GM21528 (cell line): Measurements from ENCODE around the gene PROSER2.

Source experiments
- ATAC-seq: cut with Tn5 transposase; IDR thresholded peaks from one replicate; pipeline ENCODE4 v1.9.1; 2021; ENCODE audit warnings: mild to moderate bottlenecking, moderate library complexity; ENCODE audit not compliant: unreplicated experiment, low FRiP score

PROSER2 gene

DNA sequence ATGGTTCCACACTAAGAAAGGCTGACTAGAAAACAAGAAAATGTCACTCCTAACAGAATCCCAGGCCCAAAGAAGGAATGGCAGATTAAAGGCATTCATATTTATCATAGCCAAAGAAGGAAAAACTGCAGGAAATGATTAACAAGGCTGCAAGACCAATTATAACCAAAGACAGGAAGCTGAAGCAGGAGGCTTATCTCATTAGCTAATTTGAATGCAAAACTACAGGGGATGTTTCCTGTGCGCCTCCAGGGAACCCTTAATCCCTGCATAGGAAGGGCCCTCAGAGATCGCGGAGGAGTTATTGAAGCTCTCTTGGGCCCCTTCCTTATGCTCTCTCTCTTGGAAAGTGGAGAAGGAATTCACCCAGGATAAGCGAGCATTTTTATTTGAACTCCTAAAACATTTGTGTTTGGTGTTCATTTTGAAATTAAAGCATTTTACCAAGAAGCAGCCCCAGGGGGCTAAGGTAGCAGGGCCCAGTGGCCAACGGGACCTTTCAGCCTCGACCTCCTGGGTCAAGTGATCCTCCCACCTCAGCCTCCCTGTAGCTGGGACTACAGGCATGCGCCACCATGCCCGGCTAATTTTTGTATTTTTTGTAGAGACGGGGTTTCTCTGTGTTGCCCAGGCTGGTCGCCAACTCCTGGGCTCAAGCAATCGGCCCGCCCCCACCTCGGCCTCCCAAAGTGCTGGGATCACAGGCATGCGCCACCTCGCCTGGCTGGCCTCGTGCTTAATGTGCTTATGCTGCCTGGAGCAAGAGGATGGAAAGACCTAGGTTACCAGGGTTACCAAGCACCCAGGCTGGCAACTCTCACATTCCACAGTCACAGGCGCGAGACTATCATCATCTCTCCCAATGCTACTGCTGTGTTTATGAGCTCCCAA, 24.1 kb upstream of the PROSER2 start:
- no peak for ATAC-seq

DNA sequence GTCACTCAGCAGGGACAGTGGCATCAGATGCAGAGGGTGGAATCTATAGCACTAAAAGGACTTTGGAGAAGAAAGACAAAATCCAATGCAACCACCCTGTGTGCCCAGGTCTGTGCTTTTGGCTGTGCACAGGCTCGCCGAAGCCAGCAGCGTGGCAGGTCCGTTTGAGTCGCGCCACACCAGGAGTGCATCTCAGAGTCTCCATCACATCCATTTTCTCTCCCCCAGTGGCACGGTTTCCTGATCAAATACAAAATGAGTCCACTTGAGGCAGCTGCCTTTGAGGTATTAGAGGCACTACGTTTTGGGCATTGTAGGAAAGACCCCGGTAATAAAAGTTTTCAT, 23.4 kb upstream of the PROSER2 start:
- no peak for ATAC-seq

DNA sequence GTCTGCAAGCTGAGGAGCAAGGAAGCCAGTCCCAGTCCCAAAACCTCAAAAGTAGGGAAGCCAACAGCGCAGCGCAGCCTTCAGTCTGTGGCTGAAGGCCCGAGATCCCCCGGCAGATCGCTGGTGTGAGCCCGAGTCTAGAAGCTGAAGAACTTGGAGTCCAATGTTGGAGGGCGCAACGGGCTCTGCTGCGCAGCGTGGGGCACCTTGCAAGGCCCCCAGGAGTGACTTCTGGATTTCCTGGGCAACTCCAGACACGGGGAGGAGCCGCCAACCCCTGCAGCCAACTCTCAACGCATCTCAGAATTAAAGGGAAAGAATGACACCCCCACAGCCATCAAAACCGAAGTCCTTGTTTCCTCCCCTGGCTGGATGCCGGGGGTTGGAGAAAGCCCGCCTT, 18.8 kb upstream of the PROSER2 start:
- ATAC-seq = no peak

DNA sequence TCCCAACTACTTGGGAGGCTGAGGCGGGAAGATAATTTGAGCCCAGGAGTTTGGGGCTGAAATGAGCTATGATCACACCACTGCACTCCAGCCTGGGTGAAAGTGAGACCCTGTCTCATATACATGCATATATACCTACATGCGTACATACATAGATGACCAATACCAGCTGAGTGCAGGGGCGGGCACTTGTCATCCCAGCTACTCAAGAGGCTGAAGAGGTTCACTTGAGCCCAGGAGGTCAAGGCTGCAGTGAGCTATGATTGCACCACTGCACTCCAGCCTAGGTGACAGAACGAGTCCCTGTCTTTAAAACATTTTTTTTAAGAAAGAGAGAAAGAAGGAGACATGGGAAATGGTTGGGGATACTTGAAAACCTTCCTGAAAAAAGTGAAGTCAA, 17.4 kb upstream of the PROSER2 start:
- no peak for ATAC-seq

DNA sequence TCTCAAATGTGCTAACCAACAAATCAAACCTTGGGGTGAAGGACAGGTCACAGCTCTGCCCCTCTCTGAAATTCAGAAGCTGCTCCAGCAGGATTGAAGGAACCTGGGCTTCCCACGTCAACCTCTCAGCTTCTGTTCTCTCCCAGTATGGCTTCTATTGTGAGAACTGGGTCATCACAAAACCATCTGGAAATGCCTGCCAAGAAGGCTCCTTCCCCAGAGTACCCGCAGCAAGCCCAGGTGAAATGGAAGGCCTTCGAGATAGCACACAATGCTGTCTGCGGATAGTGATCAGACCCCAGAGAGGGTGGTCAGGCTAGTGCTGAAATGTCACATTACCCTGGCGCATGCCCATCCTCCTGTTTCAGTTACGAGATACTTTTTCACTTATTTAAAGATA, 16.4 kb upstream of the PROSER2 start:
- no peak for ATAC-seq

DNA sequence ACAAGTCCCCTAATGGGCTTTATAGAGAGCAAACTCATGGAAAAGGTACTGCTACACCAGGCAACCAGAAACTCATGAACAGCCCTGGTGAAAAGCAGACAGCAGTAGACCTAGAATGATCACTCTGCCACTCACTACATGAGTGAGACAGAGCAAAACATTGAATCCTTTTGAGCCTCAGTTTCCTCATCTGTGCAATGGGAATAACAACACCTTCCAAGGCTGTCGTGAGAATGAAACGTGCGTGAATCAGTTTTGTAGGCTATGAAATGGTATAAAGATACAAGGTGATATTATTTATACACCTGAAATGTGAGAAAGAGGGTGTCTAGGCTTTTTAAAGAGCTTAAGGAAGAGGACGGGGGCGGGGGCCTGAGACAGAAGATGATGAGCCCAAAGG, 14.3 kb upstream of the PROSER2 start:
- ATAC-seq = no peak

DNA sequence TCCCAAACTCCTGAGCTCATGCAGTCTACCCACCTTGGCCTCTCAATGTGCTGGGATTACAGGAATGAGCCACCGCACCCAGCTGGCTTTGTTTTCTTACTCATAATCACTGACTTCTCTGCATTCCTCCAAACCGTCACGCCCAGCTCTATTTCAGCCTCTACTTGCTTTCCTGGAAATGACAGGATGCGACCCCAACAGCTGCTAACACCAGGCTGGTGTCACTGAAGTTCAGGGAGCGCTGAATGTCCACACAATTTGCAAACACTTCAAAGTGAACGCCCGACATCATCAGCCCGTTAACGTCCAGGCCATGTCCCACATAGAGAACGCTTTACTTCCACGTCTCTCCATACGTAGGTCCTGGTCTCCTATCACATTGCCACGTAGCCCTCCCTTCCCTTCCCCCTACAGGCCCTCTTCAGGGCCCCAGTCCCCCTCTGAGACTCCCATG, 12.8 kb upstream of the PROSER2 start:
- no peak for ATAC-seq

DNA sequence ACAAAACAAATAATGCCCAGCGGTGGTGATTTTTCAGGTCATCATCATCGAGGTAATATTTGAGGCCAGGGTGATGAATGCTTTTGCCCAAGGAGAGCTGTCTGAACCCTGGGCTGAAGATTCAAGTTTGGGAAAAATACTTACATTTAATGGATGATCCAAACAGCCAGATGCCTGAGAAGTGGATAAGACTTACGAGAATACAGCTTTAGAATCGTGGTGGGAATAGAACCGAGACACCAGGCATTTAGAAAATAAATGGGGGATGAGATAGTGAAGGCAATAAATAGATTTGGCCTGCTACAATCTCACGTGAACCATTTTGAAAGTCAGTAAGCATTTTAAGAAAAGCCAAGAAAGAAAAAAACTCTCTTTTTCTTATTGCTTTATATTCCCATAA, 12.2 kb upstream of the PROSER2 start:
- no peak for ATAC-seq

DNA sequence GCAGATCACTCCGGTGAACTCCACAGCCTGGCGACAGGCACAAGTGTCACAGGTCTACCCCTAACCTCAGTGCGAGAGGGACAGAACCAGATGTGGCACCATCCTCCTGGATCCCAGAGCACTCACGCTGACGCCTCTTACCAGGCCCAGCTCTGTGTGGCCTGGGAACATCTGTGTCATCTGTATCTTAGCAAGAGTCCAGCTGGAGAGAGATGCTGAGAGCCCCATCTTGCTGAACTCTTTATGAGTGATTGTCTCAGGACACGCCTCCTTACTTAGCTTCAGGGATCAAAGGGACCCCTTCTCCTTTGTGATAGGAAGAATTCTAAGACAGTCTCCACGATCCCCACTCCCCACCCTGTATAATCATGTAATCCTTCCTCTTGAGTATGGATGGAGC, 10.0 kb upstream of the PROSER2 start:
- ATAC-seq = no peak

DNA sequence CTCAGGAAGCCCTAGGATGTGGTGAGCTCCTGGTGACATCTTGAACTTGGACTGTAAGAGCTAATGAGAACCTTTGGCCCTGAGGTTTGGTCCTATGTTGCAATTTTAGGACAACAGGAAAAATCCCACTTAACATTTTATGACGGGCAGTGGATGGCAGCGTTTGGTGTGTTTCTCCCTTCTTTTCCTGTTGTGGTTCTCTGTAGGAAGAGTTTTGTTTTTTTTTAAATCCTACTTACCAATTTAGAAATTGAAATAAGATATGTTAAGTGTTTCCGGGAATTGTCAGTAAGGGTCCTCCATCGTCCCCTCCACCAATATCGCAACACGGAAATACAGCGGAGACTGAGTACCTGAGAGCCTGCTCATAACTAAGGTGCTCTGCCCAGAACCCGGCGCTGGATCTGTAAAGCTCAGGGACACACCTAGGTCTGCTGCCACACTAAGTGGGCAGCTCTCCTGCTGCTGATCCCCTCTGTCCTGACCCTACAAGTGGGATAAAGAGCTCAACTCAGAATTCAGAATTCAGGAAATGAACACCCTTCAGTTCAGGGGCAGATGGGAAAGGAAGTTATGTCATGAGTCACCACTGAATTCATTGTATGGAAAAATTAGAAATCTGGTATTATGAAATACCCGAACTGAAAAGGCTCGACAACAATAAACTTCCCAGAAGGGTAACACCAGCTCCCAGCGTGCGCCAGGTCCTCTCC, 9.1 kb upstream of the PROSER2 start:
- ATAC-seq = no peak

DNA sequence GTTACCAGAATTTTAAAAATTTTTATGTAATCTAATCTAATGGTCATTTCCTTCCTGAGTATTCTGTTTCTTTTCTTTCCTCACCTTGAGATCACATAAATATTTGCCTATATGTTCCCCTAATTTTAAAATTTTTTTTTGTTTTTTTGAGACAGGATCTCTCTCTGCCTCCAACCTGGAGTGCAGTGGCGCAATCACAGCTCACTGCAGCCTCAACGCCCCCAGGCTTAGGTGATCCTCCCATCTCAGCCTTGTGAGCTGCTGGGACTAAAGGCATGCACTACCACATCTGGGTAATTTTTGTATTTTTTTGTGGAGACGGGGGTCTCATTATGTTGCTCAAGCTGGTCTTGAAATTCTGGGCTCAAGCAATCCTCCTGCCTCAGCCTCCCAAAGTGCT, 4.1 kb upstream of the PROSER2 start:
- no peak for ATAC-seq

DNA sequence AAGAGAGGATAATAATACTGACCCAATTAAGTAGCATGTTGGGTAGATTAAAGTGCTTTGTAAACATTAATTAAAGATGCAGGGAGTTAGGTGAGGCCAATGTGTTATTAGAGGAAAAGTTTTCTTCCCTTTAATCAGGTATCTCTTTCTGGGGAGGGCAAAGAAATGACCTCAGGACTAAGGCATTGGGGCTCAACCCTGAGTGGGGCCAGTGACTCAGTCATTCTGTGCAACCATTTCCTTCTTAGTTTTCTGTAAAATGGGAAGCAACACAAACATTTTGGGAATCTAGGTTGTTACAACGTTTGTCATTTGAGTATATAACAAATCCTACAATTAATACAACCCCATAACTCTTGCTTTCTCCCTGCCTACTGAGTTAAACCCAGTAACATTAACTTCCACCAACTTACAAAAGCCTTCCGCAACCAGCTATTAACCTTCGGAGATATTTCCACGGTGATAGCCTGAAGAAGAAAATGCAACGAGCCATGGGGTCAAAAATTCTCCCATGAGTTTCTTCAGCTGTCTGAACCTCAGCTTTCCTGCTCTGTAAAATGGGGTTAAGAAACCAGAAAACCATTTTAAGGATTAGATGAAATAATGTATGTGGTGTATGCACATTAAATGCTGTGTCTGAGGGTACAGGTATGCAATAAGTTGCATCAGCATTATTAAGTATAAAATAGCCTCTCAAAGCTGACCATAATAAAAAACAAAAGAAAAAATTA, 965 bp upstream of the PROSER2 start:
- no peak for ATAC-seq

DNA sequence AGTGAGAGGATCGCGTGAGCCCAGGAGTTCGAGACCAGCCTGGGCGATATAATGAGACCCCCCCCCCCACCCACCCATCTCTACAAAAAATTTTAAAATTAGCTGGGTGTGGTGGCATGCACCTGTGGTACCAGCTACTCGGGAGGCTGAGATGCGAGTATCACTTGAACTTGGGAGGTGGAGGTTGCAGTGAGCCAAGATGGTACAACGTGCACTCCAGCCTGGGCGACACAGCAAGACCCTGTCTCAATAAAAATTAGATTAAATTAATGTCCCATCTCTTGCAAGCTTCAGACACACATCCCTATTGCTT, 391 bp upstream of the PROSER2 start:
- ATAC-seq = no peak

DNA sequence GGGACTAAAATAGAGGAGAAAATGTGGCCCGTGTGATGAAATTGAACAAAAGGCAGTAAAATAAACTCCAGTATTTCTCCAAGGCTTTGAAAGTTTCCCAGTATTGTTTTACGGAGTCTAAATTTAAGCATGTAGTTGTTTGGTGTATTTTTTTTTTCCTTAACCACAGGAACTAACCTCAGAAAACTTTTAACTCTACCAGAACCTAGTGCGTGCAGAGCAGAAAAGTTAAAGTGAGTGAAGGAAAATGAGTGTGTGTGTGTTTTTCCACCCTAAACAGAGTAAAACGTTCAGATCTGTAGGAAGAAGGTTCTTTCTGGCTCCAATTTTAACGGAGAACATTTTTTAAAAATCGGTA, 812 bp downstream of the PROSER2 start:
- no peak for ATAC-seq

DNA sequence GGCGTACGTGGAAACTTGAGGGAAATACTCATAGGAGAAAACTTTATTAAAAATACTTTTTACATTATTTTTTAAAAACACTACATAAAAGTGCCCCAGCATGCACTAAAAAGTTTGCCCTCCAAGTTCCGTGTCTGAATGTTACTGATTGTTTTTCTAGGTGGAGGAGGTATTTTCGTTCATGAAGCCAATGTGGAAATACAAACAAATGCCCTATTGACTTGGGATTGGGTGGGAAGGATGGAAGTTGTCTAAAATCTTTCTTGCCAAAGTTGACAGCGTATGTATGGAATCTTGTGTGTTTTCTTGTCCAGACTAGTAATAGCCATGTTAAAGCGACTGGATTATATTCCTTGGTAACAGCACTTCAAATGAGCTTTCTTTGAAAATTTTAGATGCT, 1.2 kb downstream of the PROSER2 start:
- ATAC-seq = no peak

DNA sequence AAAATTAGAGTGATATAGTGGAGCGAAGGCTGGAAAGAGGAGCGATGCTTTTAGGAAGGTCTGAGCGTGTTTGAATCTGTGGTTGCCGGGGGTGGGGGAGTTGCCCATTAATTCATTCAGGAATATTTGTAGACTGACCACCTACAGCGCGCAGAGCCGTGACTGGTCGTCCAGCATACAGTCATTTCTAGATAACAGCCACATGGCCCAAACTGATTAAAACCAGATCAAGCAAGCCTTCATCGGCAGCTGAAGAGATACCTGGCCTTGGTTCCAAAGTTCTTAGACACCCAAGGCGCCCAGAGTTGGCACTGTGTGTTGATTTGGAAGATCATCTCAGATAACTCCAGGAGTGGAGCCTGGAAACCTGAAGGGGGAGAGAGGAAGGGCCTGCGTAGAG, 1.7 kb downstream of the PROSER2 start:
- ATAC-seq = no peak

DNA sequence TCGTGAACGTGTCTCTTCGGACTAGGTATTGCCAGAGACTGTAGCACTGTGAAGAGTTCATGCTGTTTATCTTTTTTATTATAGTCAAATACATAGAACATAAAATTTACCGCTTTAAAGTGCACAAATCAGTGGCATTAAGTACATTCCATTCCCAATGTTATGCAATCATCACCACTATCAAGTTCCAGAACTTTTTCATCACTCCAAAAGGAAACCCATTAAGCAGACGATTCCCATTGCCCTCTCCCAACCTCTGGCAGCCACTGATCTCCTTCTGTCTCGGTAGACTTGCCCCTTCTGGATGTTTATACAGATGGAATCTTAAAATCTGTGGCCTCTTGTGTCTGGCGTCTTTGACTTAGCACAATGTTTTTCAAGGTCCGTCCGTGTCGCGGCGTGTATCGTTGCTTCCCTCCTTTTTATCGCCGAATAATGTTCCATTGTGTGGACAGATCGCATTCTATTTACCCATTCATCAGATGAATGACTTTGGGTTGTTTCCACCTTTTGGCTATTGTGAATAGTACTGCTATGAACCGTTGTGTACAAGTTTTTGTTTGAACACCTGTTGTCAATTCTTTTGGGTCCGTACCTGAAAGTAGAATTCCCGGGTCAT, 2.7 kb downstream of the PROSER2 start:
- no peak for ATAC-seq

DNA sequence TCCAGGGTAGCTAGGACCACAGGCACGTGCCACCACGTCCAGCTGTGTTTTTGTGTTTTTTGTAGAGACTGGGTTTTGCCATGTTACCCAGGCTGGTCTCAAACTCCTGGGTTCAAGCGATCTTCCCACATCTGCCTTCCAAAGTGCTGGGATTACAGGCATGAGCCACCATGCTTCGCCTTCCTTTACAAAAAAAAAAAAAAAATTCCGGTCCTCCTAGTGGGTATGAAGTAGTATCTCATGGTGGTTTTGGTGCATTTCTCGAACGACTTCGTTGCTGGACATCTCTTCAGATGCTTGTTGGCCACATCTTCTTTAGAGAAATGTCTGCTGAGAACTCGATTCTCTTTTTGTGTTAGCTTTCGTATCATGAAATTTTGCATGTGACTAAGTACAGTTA, 3.9 kb downstream of the PROSER2 start:
- ATAC-seq = no peak

DNA sequence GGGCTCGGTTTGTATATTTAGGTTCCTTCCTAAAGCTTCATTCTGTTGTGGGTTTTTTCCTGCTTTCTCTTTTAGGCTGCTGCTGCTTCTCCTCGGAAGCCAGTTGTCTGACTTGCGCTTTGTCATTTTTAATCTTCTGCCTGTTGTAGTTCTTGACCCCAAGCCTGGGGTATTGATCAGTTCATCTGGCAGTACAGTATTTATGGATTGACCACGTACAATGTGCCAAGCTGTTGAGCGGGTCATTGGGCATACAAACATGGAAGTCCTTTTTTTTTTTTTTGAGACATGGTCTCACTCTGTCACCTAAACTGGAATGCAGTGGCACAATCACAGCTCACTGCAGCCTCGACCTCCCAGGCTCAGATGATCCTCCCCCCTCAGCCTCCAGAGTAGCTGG, 4.3 kb downstream of the PROSER2 start:
- no peak for ATAC-seq

DNA sequence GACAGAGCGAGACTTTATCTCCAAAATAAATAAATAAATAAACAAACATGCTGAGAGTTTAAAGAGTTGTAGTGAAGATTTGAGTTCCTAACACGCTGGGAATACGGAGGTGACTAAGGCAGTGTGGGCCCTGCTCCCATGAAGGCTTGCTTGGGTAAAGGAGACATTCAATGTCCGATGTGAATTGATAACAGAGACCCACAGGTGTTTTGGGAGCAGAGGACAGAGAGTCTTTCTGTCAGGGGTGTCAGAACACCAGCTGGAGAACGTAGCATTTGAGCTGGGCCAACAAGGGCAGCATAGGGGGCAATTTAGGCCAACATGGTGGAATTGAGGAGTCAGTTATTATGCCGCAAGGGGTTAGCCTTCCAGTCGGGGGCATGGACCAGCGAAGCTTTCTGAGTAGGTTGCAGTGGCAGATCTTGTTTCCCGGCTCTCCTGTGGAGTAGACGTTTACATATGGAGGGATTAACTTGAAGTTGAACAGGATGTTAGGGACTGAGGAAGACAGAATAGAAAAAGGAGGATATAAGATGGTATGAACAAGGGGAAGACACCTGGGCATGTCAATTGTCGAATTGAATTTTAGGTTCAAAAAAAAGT, 5.6 kb downstream of the PROSER2 start:
- no peak for ATAC-seq
